Gastroesophageal sphincter (tissue), 4 donors: Measurements from ENCODE around the gene AMZ2. TPM values are rescaled to one million over a fixed set of nuclear protein-coding genes. Genes with fewer than 3 reads are reported as not detected.
"Not testable (repeated sequence)": the region's sequence is repeated elsewhere in the genome, so short reads cannot be mapped to it uniquely, and the experiment has no call there.

ENCODE experiments used
- ATAC-seq: fragments of 150-250 bp; one replicate; pipeline ENCODE4 v1.9.1; 2016; ENCODE audit warnings: mild to moderate bottlenecking, moderate library complexity
- H3K27ac ChIP-seq, 4 donors: fragments of 200-600 bp; sonication (generic) in 3 of 4; 1 replicate in 3 of 4; 2 replicates in 1 of 4; pipeline ENCODE4 v1.5.1; 2016 to 2019
- H3K27me3 ChIP-seq: fragments of 200-600 bp; sonication (generic); one replicate; pipeline ENCODE4 v1.5.1; 2019
- H3K36me3 ChIP-seq, 2 donors: fragments of 200-600 bp; sonication (generic); one replicate each; pipeline ENCODE4 v1.5.1; 2019; ENCODE audit warnings: control low read depth in 1 of 2
- H3K4me1 ChIP-seq, 3 donors: fragments of 200-600 bp; sonication (generic); 1 replicate in 2 of 3; 2 replicates in 1 of 3; pipeline ENCODE4 v1.5.1; 2016 to 2019; ENCODE audit warnings: control low read depth in 2 of 3
- H3K4me3 ChIP-seq, 2 donors: fragments of 200-600 bp; sonication (generic); one replicate each; pipeline ENCODE4 v1.5.1; 2019; ENCODE audit warnings: mild to moderate bottlenecking in 1 of 2, moderate library complexity in 1 of 2
- H3K9me3 ChIP-seq, 3 donors: fragments of 200-600 bp; sonication (generic); one replicate each; pipeline ENCODE4 v1.5.1; 2017 to 2019; ENCODE audit warnings: control low read depth in 2 of 3
- CTCF ChIP-seq, 4 experiments: fragments of 200-600 bp in 2 of 4; fragments of 450-650 bp in 2 of 4; sonication (generic) in 1 of 4; IDR thresholded peaks; one replicate each; pipeline ENCODE4 v1.5.1; 2017 to 2019; ENCODE audit warnings: antibody characterized with exemption in 4 of 4, mild to moderate bottlenecking in 2 of 4, moderate library complexity in 2 of 4
- EP300 ChIP-seq: sonication (generic); formaldehyde crosslinking; IDR thresholded peaks from one replicate; pipeline ENCODE4 v1.6.1; 2017; ENCODE audit warnings: antibody characterized with exemption, mild to moderate bottlenecking
- POLR2A ChIP-seq, 2 donors: fragments of 450-650 bp; IDR thresholded peaks; one replicate each; pipeline ENCODE4 v1.6.1; 2017; ENCODE audit warnings: antibody characterized with exemption in 2 of 2, mild to moderate bottlenecking in 2 of 2, moderate library complexity in 1 of 2
- POLR2AphosphoS5 ChIP-seq: sonication (generic); formaldehyde crosslinking; IDR thresholded peaks from one replicate; pipeline ENCODE4 v1.6.1; 2017; ENCODE audit warnings: antibody characterized with exemption
- WGBS, 2 donors: methylation state at CpG; one replicate each; pipeline ENCODE4 v1.1.5; 2018; ENCODE audit warnings: low coverage in 1 of 2; 5-methylcytosine and 5-hydroxymethylcytosine counted together
- total RNA-seq, 4 donors: library from RNA; depleted of rRNA; stranded (reverse); fragments of >200 nt; gene quantifications; one replicate each; pipeline ENCODE4 v1.1.0, GENCODE V29; 2016

AMZ2 gene
- total RNA-seq, 4 donors from 2014 or later, result 54.9 to 76.5 (median 59.6) TPM

- peaks cover 0 to 23% of the 10 kb centered on the region in 2 donors for H3K36me3 ChIP-seq
- ATAC-seq, result no peak
- TF ChIP-seq CTCF (IDR thresholded peaks at IDR 0.05), result no peak
- no peak for TF ChIP-seq POLR2AphosphoS5
- no peak for TF ChIP-seq POLR2A (IDR thresholded peaks at IDR 0.05)
- no peak for TF ChIP-seq EP300
- WGBS, 2 donors, result 70 to 88% methylated on average over 4 to 6 of the region's 9 CpGs
- no peak overlapping the region for H3K4me3 ChIP-seq
- no peak overlapping the region for H3K27ac ChIP-seq
- no peaks in the 10 kb centered on the region for H3K9me3 ChIP-seq
- H3K27me3 ChIP-seq, result no peaks in the 10 kb centered on the region
- peaks cover 0 to 29% (median 0%) of the 10 kb centered on the region in 3 donors for H3K4me1 ChIP-seq
Observed at GRCh38 chr17:68260051-68260762, 12.4 kb downstream of the AMZ2 start.

DNA sequence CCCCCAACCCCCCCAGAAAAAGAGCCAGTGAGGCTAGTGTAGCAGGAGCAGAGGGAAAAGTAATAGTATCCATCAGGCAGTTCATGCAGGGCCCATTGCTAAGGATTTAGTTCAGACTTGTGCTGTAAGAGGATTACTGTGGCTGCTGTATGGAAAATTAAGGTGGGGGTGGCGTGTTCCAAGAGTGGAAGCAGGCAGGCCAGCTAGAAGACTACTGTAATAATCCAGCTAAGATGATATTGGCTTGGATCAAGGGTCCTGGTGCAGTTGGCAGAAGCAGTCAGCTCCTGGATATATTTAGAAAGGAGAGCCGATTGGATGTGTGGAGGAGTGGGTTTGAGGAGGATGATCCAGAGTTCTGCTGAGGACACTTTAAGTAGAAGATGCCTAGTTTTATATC, 14.6 kb downstream of the AMZ2 start:
- not testable (repeated sequence) for H3K27me3 ChIP-seq, H3K4me3 ChIP-seq, ATAC-seq, H3K36me3 ChIP-seq, H3K9me3 ChIP-seq, H3K27ac ChIP-seq
- 0 to 33% methylated on average over 1 to 2 of the region's 2 CpGs for WGBS, 2 donors
- peaks cover 0 to 29% (median 0%) of the 10 kb centered on the region in 3 donors for H3K4me1 ChIP-seq

DNA sequence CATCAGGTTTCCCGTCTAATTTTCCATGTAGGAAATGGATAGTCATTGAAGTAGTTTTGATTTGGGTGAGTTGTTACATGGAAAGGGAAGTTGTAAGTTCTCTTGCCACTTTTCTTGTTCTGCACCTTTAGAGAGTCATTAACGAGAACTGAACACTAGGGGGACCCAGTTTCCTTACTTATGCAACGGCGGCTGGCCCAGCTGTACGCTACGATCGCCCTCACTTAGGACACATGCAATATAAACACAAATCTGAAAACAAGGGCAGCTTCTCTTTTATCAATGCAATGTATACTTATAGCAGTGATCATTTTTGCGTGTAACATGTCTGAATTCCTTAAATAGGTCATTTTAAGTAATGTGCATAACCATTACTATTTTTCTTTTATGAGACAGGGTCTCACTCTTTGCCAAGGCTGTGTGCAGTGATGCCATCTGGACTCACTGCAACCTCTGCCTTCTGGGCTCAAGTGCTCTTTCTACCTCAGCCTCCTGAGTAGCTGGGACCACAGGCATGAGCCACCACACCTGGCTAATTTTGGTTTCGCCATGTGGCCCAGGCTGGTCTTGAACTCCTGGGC, 15.3 kb downstream of the AMZ2 start:
- H3K27me3 ChIP-seq, H3K27ac ChIP-seq, H3K36me3 ChIP-seq, H3K9me3 ChIP-seq, H3K4me3 ChIP-seq: not testable (repeated sequence)
- WGBS, 2 donors, result 0 to 11% methylated on average over 8 to 9 of the region's 9 CpGs
- peaks cover 0 to 29% (median 0%) of the 10 kb centered on the region in 3 donors for H3K4me1 ChIP-seq
- ATAC-seq, result peak; percentile 65
- peak; percentile 16 to 72 (median 56) for TF ChIP-seq CTCF (IDR thresholded peaks at IDR 0.05)

DNA sequence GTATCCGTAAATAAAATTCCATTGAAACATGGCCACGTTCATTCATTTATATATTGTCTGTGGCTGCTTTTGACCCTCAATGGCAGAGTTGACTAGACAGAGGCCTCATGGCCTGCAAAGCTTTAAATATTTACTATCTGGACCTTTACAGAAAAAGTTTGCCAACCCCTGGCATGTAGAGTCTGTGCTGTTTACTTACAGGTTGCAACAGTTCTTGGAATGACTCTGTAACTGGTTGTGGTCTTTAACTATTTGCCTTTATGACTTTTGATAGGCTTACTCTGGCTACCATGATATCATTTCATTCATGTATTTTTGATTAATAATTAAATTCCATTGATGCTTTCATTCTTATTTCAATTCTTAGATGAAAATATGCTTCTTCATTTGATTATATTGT, 18.0 kb downstream of the AMZ2 start:
- WGBS, 2 donors, result 92 to 100% methylated on average over 1 to 2 of the region's 2 CpGs
- H3K9me3 ChIP-seq, H3K4me3 ChIP-seq, H3K36me3 ChIP-seq, H3K27me3 ChIP-seq, ATAC-seq, H3K27ac ChIP-seq: not testable (repeated sequence)
- peaks cover 0 to 14% (median 0%) of the 10 kb centered on the region in 3 donors for H3K4me1 ChIP-seq

- WGBS, 2 donors, result 76 to 82% methylated on average over 3 to 6 of the region's 11 CpGs
Observed at GRCh38 chr17:68273722-68274121, 25.9 kb downstream of the AMZ2 start.

DNA sequence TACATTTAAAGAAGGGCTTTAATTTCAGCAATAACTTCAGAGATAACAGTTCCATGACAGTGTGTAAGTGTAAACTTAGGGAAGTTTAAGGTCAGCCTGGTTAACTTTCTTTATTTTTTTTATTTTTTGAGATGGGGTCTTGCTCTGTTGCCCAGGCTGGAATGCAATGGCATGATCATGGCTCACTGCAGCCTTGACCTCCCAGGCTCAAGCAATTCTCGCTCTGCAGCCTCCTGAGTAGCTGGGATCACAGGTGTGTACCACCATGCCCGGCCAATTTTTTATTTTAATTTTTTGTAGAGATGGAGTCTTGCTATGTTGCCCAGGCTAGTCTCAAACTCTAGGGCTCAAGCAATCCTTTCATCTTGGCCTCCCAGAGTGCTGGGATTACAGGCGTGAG, 28.5 kb downstream of the AMZ2 start:
- not testable (repeated sequence) for H3K27ac ChIP-seq, H3K4me1 ChIP-seq, ATAC-seq, H3K4me3 ChIP-seq, H3K27me3 ChIP-seq, H3K36me3 ChIP-seq
- H3K9me3 ChIP-seq, result peaks cover 0 to 13% (median 0%) of the 10 kb centered on the region in 3 donors
- WGBS, 2 donors, result 88 to 100% methylated on average over 2 to 3 of the region's 3 CpGs

More at GRCh38 chr17:68273722-68274121, 25.9 kb downstream of the AMZ2 start:
- no peak overlapping the region for H3K4me3 ChIP-seq
- H3K27me3 ChIP-seq, result no peaks in the 10 kb centered on the region
- H3K27ac ChIP-seq, result no peak overlapping the region
- no peak for ATAC-seq
- peaks cover 0 to 10% of the 10 kb centered on the region in 2 donors for H3K36me3 ChIP-seq
- no peak for TF ChIP-seq CTCF (IDR thresholded peaks at IDR 0.05)
- no peak for TF ChIP-seq EP300
- TF ChIP-seq POLR2A (IDR thresholded peaks at IDR 0.05), result no peak
- TF ChIP-seq POLR2AphosphoS5, result no peak
- peaks cover 0 to 13% (median 0%) of the 10 kb centered on the region in 3 donors for H3K9me3 ChIP-seq
- no peaks in the 10 kb centered on the region for H3K4me1 ChIP-seq
